Endothelial cell (in vitro differentiated cells): ENCODE results near the gene CRACR2B. TPM values are rescaled to one million over a fixed set of nuclear protein-coding genes. Genes with fewer than 3 reads are reported as not detected.

Experiments
- DNase-seq: peaks from one replicate; pipeline ENCODE4 v3.0.0; 2021; ENCODE audit warnings: low spot score
- H3K27ac Mint-ChIP-seq: one replicate; pipeline ENCODE4 v1.8.0; 2021; ENCODE audit warnings: mixed read lengths, inconsistent platforms; ENCODE audit not compliant: unreplicated experiment
- H3K27me3 Mint-ChIP-seq: one replicate; pipeline ENCODE4 v1.8.0; 2021; ENCODE audit warnings: mild to moderate bottlenecking, moderate library complexity, mixed read lengths, inconsistent platforms; ENCODE audit not compliant: unreplicated experiment
- H3K36me3 Mint-ChIP-seq: one replicate; pipeline ENCODE4 v1.8.0; 2021; ENCODE audit warnings: mild to moderate bottlenecking, low read depth, mixed read lengths, inconsistent platforms; ENCODE audit not compliant: unreplicated experiment
- H3K4me1 Mint-ChIP-seq: one replicate; pipeline ENCODE4 v1.8.0; 2021; ENCODE audit warnings: mild to moderate bottlenecking, mixed read lengths, inconsistent platforms; ENCODE audit not compliant: unreplicated experiment
- H3K4me3 Mint-ChIP-seq: one replicate; pipeline ENCODE4 v1.8.0; 2021; ENCODE audit warnings: mild to moderate bottlenecking, mixed read lengths, inconsistent platforms; ENCODE audit not compliant: unreplicated experiment
- H3K9me3 Mint-ChIP-seq: one replicate; pipeline ENCODE4 v1.8.0; 2021; ENCODE audit warnings: mixed read lengths, inconsistent platforms; ENCODE audit not compliant: unreplicated experiment
- CTCF ChIP-seq: fragments of 200-600 bp; sonication (generic); IDR thresholded peaks from one replicate; pipeline ENCODE4 v1.5.0; 2021; ENCODE audit warnings: antibody characterized with exemption; ENCODE audit not compliant: unreplicated experiment
- total RNA-seq: library from RNA; stranded (reverse); fragmentation: NEBNext Ultra II Directional; extraction: Animal tissue kit (Norgen Biotek cat#: 25700); gene quantifications from one replicate; pipeline ENCODE4 v1.2.1, GENCODE V29; 2021; ENCODE audit not compliant: unreplicated experiment

Gene CRACR2B
- total RNA-seq, 1 donor from 2014 or later, result 28.8 TPM

- Mint-ChIP-seq H3K4me1 (peaks cover 3% of the 10 kb centered on the region), H3K27ac (no peak overlapping the region)
These were observed 20.2 kb downstream of the CRACR2B start for GRCh38 chr11:847876-848275.

GRCh38 chr11:848380-848931 is 20.7 kb downstream of the CRACR2B start:
- DNase-seq, result peak; percentile 70
- H3K27me3 Mint-ChIP-seq, result peaks cover 12% of the 10 kb centered on the region
- no peaks in the 10 kb centered on the region for H3K36me3 Mint-ChIP-seq
- H3K9me3 Mint-ChIP-seq, result no peaks in the 10 kb centered on the region
- peak; percentile 81 for TF ChIP-seq CTCF
- H3K4me3 Mint-ChIP-seq, result no peak overlapping the region
- H3K27ac Mint-ChIP-seq, result no peak overlapping the region
- H3K4me1 Mint-ChIP-seq, result peaks cover 3% of the 10 kb centered on the region

More at GRCh38 chr11:847876-848275, 20.2 kb downstream of the CRACR2B start:
- TF ChIP-seq CTCF, result no peak
- no peak overlapping the region for H3K4me3 Mint-ChIP-seq
- no peaks in the 10 kb centered on the region for H3K9me3 Mint-ChIP-seq
- H3K36me3 Mint-ChIP-seq, result no peaks in the 10 kb centered on the region
- DNase-seq, result no peak
- peaks cover 12% of the 10 kb centered on the region for H3K27me3 Mint-ChIP-seq

- Mint-ChIP-seq H3K27ac (no peak overlapping the region), H3K4me1 (peaks cover 3% of the 10 kb centered on the region), H3K4me3 (no peak overlapping the region), H3K9me3 (no peaks in the 10 kb centered on the region), H3K36me3 (no peaks in the 10 kb centered on the region), H3K27me3 (peaks cover 11% of the 10 kb centered on the region)
- no peak for TF ChIP-seq CTCF
- DNase-seq, result peak; percentile 54
These were observed 21.5 kb downstream of the CRACR2B start for GRCh38 chr11:849104-849824.

GRCh38 chr11:849951-850774 is 22.4 kb downstream of the CRACR2B start:
- Mint-ChIP-seq H3K4me3 (no peak overlapping the region), H3K27me3 (peaks cover 9% of the 10 kb centered on the region)
- DNase-seq, result no peak

More at GRCh38 chr11:849951-850774, 22.4 kb downstream of the CRACR2B start:
- no peaks in the 10 kb centered on the region for H3K9me3 Mint-ChIP-seq
- H3K4me1 Mint-ChIP-seq, result no peaks in the 10 kb centered on the region
- TF ChIP-seq CTCF, result no peak
- H3K36me3 Mint-ChIP-seq, result no peaks in the 10 kb centered on the region
- no peak overlapping the region for H3K27ac Mint-ChIP-seq
